HepG2 (cell line): ENCODE results near the gene PIGL. TPM values are rescaled to one million over a fixed set of nuclear protein-coding genes. Genes with fewer than 3 reads are reported as not detected.

ENCODE experiments used
- BCL3 ChIP-seq: sonication (generic); formaldehyde crosslinking; IDR thresholded peaks from 2 replicates; pipeline ENCODE4 v1.5.1; 2020; ENCODE audit warnings: mild to moderate bottlenecking, missing genetic modification reagents, moderate library complexity
- BRCA1 ChIP-seq: sonication (generic); formaldehyde crosslinking; IDR thresholded peaks from 2 replicates; pipeline ENCODE4 v1.4.0; 2020; ENCODE audit warnings: missing genetic modification reagents
- FIP1L1 ChIP-seq: fragments of 200-400 bp; formaldehyde crosslinking; IDR thresholded peaks from 2 replicates; pipeline ENCODE4 v1.6.1; 2018; ENCODE audit warnings: low read depth, mild to moderate bottlenecking, low read length, moderate library complexity, borderline replicate concordance; ENCODE audit not compliant: insufficient read depth
- FOXA3 ChIP-seq: IDR thresholded peaks from 2 replicates; pipeline ENCODE4 v1.6.1; 2016; ENCODE audit warnings: missing genetic modification reagents, missing compliant biosample characterization
- HES4 ChIP-seq: sonication (generic); formaldehyde crosslinking; IDR thresholded peaks from 2 replicates; pipeline ENCODE4 v1.9.0; 2021; ENCODE audit warnings: mild to moderate bottlenecking, missing genetic modification reagents, borderline replicate concordance
- HNF1A ChIP-seq, 2 experiments: sonication (generic) in 1 of 2; formaldehyde crosslinking in 1 of 2; IDR thresholded peaks; 2 replicates each; pipeline versions ENCODE4 v1.4.0 to v1.6.1; 2016 to 2020; ENCODE audit warnings: borderline replicate concordance in 1 of 2, low read depth in 1 of 2, mild to moderate bottlenecking in 1 of 2, missing genetic modification reagents in 1 of 2
- MXI1 ChIP-seq: IDR thresholded peaks from 3 replicates; pipeline ENCODE4 v1.6.1; 2012; ENCODE audit warnings: low read depth, low read length, inconsistent platforms, borderline replicate concordance
- PPARG ChIP-seq: conservative IDR thresholded peaks from 2 replicates; pipeline ENCODE4 v1.6.1; 2016; ENCODE audit warnings: missing biosample characterization, missing genetic modification reagents
- SMC3 ChIP-seq: IDR thresholded peaks from 2 replicates; pipeline ENCODE4 v1.6.1; 2011; ENCODE audit warnings: low read length, improper control_type of control experiment
- SPEN ChIP-seq: sonication (generic); formaldehyde crosslinking; IDR thresholded peaks from 2 replicates; pipeline ENCODE4 v1.5.1; 2020; ENCODE audit warnings: low read depth, mild to moderate bottlenecking, missing genetic modification reagents
- TFDP1 ChIP-seq: IDR thresholded peaks from 2 replicates; pipeline ENCODE4 v1.6.1; 2016; ENCODE audit warnings: missing compliant biosample characterization, missing genetic modification reagents, borderline replicate concordance
- ZBTB3 ChIP-seq: sonication (generic); formaldehyde crosslinking; IDR thresholded peaks from 2 replicates; pipeline ENCODE4 v1.4.0; 2020; ENCODE audit warnings: low read depth, mild to moderate bottlenecking, moderate library complexity, missing genetic modification reagents, borderline replicate concordance
- ZBTB4 ChIP-seq: sonication (generic); formaldehyde crosslinking; IDR thresholded peaks from 2 replicates; pipeline ENCODE4 v1.4.0; 2020; ENCODE audit warnings: missing genetic modification reagents, mild to moderate bottlenecking, borderline replicate concordance
- ZNF124 ChIP-seq: sonication (generic); formaldehyde crosslinking; IDR thresholded peaks from 2 replicates; pipeline ENCODE4 v1.4.0; 2020; ENCODE audit warnings: missing genetic modification reagents
- ZNF180 ChIP-seq: sonication (generic); formaldehyde crosslinking; IDR thresholded peaks from 2 replicates; pipeline ENCODE4 v1.4.0; 2020; ENCODE audit warnings: low read depth, missing genetic modification reagents, borderline replicate concordance
- ZNF20 ChIP-seq: sonication (generic); formaldehyde crosslinking; IDR thresholded peaks from 2 replicates; pipeline ENCODE4 v1.4.0; 2020; ENCODE audit warnings: mild to moderate bottlenecking, moderate library complexity, missing genetic modification reagents
- ZNF326 ChIP-seq: sonication (generic); formaldehyde crosslinking; IDR thresholded peaks from 2 replicates; pipeline ENCODE4 v1.4.0; 2020; ENCODE audit warnings: missing genetic modification reagents, borderline replicate concordance
- ZNF547 ChIP-seq: sonication (generic); formaldehyde crosslinking; IDR thresholded peaks from 2 replicates; pipeline ENCODE4 v1.5.1; 2020; ENCODE audit warnings: mild to moderate bottlenecking, missing genetic modification reagents
- ZNF720 ChIP-seq: sonication (generic); formaldehyde crosslinking; IDR thresholded peaks from 2 replicates; pipeline ENCODE4 v1.4.0; 2020; ENCODE audit warnings: missing genetic modification reagents
- polyA plus RNA-seq, 8 experiments: library from polyadenylated mRNA; depleted of rRNA in 3 of 8; stranded (reverse) in 7 of 8; unstranded in 1 of 8; fragments of >200 nt; fragmentation: Illumina TruSeq in 4 of 8; extraction: Trizol in 4 of 8; gene quantifications; 2 replicates each; pipeline versions ENCODE4 v1.2.1 to v1.2.3, GENCODE V29; 2011 to 2016; ENCODE audit warnings: low read depth in 4 of 8, missing spikeins in 1 of 8, mixed read lengths in 1 of 8; ENCODE audit not compliant: insufficient read depth in 1 of 8
- total RNA-seq, 5 experiments: library from RNA; depleted of rRNA; stranded (reverse); fragments of >200 nt; fragmentation: Illumina TruSeq; extraction: Trizol; gene quantifications; 2 replicates each; pipeline ENCODE4 v1.2.3, GENCODE V29; 2016; ENCODE audit warnings: low read depth in 1 of 5

Gene PIGL
- total and polyA plus RNA-seq, 2 of the 13 experiments (the other 11 are each of a cell fraction or from before 2014, with no cell fraction given): 28.5 to 63.8 TPM

GRCh38 chr17:16215273-16215964 is 1.6 kb upstream of the PIGL start, which contains the start of gene NCOR1 (continued):
- TF ChIP-seq SPEN (CRISPR knock-in tag): peak; percentile 37; the same call in 1 of the 2 replicates
- TF ChIP-seq FOXA3 (CRISPR knock-in tag): peak; percentile 30; the same call in 1 of the 2 replicates
- no peak for TF ChIP-seq ZBTB4
- peak; percentile 22; the same call in 1 of the 2 replicates for TF ChIP-seq ZNF124 (CRISPR knock-in tag)
- TF ChIP-seq SMC3: no peak
- no peak for TF ChIP-seq ZNF180
- TF ChIP-seq TFDP1: peak; percentile 58; the same call in 1 of the 2 replicates
- TF ChIP-seq ZNF720: no peak
- peak; percentile 24; the same call in 1 of the 2 replicates for TF ChIP-seq ZNF547 (CRISPR knock-in tag)
- TF ChIP-seq HNF1A (IDR thresholded peaks at IDR 0.05; ENCODE audit: low read depth): no peak
- peak; percentile 36; the same call in 1 of the 2 replicates for TF ChIP-seq HNF1A (CRISPR knock-in tag; IDR thresholded peaks at IDR 0.05; ENCODE audit: borderline replicate concordance)
- no peak for TF ChIP-seq ZNF20
- TF ChIP-seq FIP1L1: no peak
- 0 out of 2 replicates have a peak, but pooled peaks have one; percentile 42 for TF ChIP-seq PPARG (CRISPR knock-in tag)
- no peak for TF ChIP-seq ZNF326
- TF ChIP-seq HES4 (CRISPR knock-in tag): peak; percentile 57
- TF ChIP-seq ZBTB3 (CRISPR knock-in tag): no peak; the same call in 1 of the 2 replicates
- TF ChIP-seq MXI1: peak; percentile 42; the same call in 1 of the 3 replicates
- no peak for TF ChIP-seq BCL3 (CRISPR knock-in tag)
- TF ChIP-seq BRCA1: no peak
